Kidney (tissue), 14 donors: ENCODE data around the gene ADA. TPM values are rescaled to one million over a fixed set of nuclear protein-coding genes. Genes with fewer than 3 reads are reported as not detected.

Experiments
- DNase-seq, 5 donors: peaks; one replicate each; pipeline ENCODE4 v3.0.0-alpha.2; 2013 to 2020
- FAIRE-seq: peaks from 2 replicates; lab custom pipeline; 2012; peaks lifted over from hg19 to GRCh38; lab: Jason Lieb, UNC
- H3K27ac ChIP-seq, 2 donors: one replicate each; pipeline ENCODE4 v1.7.0; 2013; ENCODE audit warnings: low read depth in 2 of 2, low read length in 2 of 2, inconsistent platforms in 1 of 2
- H3K27me3 ChIP-seq: one replicate; pipeline ENCODE4 v1.7.1; 2013; ENCODE audit warnings: low read length, inconsistent platforms; ENCODE audit not compliant: control insufficient read depth, insufficient read depth
- H3K36me3 ChIP-seq, 3 donors: one replicate each; pipeline versions ENCODE4 v1.7.0 to v1.7.1; 2013; ENCODE audit warnings: low read length in 3 of 3, control low read depth in 1 of 3, inconsistent platforms in 1 of 3; ENCODE audit not compliant: insufficient read depth in 3 of 3, control insufficient read depth in 2 of 3
- H3K4me1 ChIP-seq, 3 donors: one replicate each; pipeline versions ENCODE4 v1.7.0 to v1.7.1; 2013; ENCODE audit warnings: low read length in 3 of 3, inconsistent platforms in 1 of 3, low read depth in 1 of 3; ENCODE audit not compliant: control insufficient read depth in 2 of 3, insufficient read depth in 2 of 3
- H3K4me3 ChIP-seq, 3 donors: one replicate each; pipeline versions ENCODE4 v1.7.0 to v1.8.1; 2013; ENCODE audit warnings: low read length in 3 of 3, control low read depth in 1 of 3, inconsistent platforms in 1 of 3
- H3K9ac ChIP-seq, 3 donors: one replicate each; pipeline versions ENCODE4 v1.7.0 to v1.7.1; 2013; ENCODE audit warnings: low read length in 3 of 3, control low read depth in 1 of 3, inconsistent platforms in 1 of 3
- H3K9me3 ChIP-seq, 3 donors: one replicate each; pipeline versions ENCODE4 v1.7.0 to v1.7.1; 2013; ENCODE audit warnings: low read length in 3 of 3, control low read depth in 1 of 3, inconsistent platforms in 1 of 3; ENCODE audit not compliant: control insufficient read depth in 2 of 3, insufficient read depth in 1 of 3
- CTCF ChIP-seq: IDR thresholded peaks from 3 replicates; pipeline ENCODE4 v1.5.1; 2012; ENCODE audit warnings: mild to moderate bottlenecking, moderate library complexity, borderline replicate concordance; ENCODE audit not compliant: insufficient read depth; ENCODE audit errors: extremely low read depth
- intact Hi-C: fragments of 100-400 bp; cut with DNase I; formaldehyde crosslinking; loops from one replicate; pipeline ENCODE4 v1.11.1; 2022
- polyA plus RNA-seq: library from polyadenylated mRNA; stranded (reverse); fragments of 350-450 nt; fragmentation: Illumina TruSeq; extraction: RNeasy Lipid Tissue Mini Kit (QIAGEN cat#74804); gene quantifications from one replicate; pipeline ENCODE4 v1.2.3, GENCODE V29; 2014; ENCODE audit warnings: low read depth, low replicate concordance; ENCODE audit not compliant: insufficient read depth
- total RNA-seq: library from RNA; stranded (reverse); fragmentation: NEBNext Ultra II Directional; extraction: Animal tissue kit (Norgen Biotek cat#: 25700); gene quantifications from one replicate; pipeline ENCODE4 v1.2.1, GENCODE V29; 2021
- donor health status: control.
- donor health status: control.
- donor health status: control.
- donor health status: control.
- donor health status: control.
- donor health status: DM: yes; HTN: yes; CAD: no.
- donor health status: Normal renal cell carcinoma (clear cell type).

Gene ADA
- total and polyA plus RNA-seq, 2 donors from 2014 or later, result 3.1 to 6.5 TPM

- Histone ChIP-seq H3K4me3 (peak overlapping the region in 1 of 3 donors; percentile 22), H3K4me1 (peaks cover 0 to 21% (median 16%) of the 10 kb centered on the region in 3 donors)
Observed at GRCh38 chr20:44585057-44585963, 66.2 kb downstream of the ADA start.

GRCh38 chr20:44584162-44584561 is 67.3 kb downstream of the ADA start:
- H3K36me3 ChIP-seq, result no peaks in the 10 kb centered on the region
- TF ChIP-seq CTCF, result no peak
- no peaks in the 10 kb centered on the region for H3K9me3 ChIP-seq
- peaks cover 0 to 29% (median 16%) of the 10 kb centered on the region in 3 donors for H3K4me1 ChIP-seq
- peak overlapping the region; percentile 17 to 46 (median 33) for H3K4me3 ChIP-seq
- H3K27ac ChIP-seq, result no peak overlapping the region
- DNase-seq (no peak), FAIRE-seq (no peak)
- H3K9ac ChIP-seq, result peak overlapping the region in 1 of 3 donors; percentile 7
- intact Hi-C loops, result no loop called here
- no peaks in the 10 kb centered on the region for H3K27me3 ChIP-seq

More at GRCh38 chr20:44585057-44585963, 66.2 kb downstream of the ADA start:
- TF ChIP-seq CTCF, result no peak
- DNase-seq (no peak), FAIRE-seq (no peak)
- intact Hi-C loops, result no loop called here
- Histone ChIP-seq H3K9ac (no peak overlapping the region), H3K36me3 (peaks cover 0 to 2% (median 1%) of the 10 kb centered on the region in 3 donors), H3K9me3 (no peaks in the 10 kb centered on the region), H3K27me3 (no peaks in the 10 kb centered on the region), H3K27ac (no peak overlapping the region)

GRCh38 chr20:44583157-44583556 is 68.3 kb downstream of the ADA start:
- Histone ChIP-seq H3K36me3 (no peaks in the 10 kb centered on the region), H3K4me3 (peak overlapping the region; percentile 8 to 46 (median 33)), H3K9ac (peak overlapping the region; percentile 7 to 51 (median 9)), H3K27me3 (no peaks in the 10 kb centered on the region), H3K4me1 (peaks cover 0 to 29% (median 16%) of the 10 kb centered on the region in 3 donors), H3K27ac (peak overlapping the region; percentile 72 to 87), H3K9me3 (no peaks in the 10 kb centered on the region)
- DNase-seq, result peak in 2 of 5 donors; percentile 33 to 71
- intact Hi-C loops, result no loop called here
- no peak for FAIRE-seq
- no peak for TF ChIP-seq CTCF
